H1 (cell line): ENCODE data around the gene JADE1. TPM values are rescaled to one million over a fixed set of nuclear protein-coding genes. Genes with fewer than 3 reads are reported as not detected.

Source experiments
- CTCF ChIA-PET: fragments of 300-600 bp; sonication (Branson Sonifier 250); formaldehyde crosslinking; loops from one replicate; lab custom pipeline; 2021; ENCODE audit not compliant: partially characterized antibody; lab: Charles Lee
- POLR2A ChIA-PET: fragments of 300-600 bp; sonication (Branson Sonifier 250); formaldehyde crosslinking; loops from one replicate; lab custom pipeline; 2021; ENCODE audit warnings: inconsistent platforms; ENCODE audit not compliant: partially characterized antibody; lab: Charles Lee
- DNase-seq, 2 experiments: peaks; one replicate each; pipeline versions ENCODE4 v3.0.0 to v3.0.0-alpha.2; 2010 to 2022; ENCODE audit warnings: low spot score in 2 of 2, low read depth in 1 of 2, mixed read lengths in 1 of 2
- FAIRE-seq: peaks from 2 replicates; lab custom pipeline; 2011; peaks lifted over from hg19 to GRCh38; lab: Jason Lieb, UNC
- H2AFZ ChIP-seq: 2 replicates; pipeline ENCODE4 v1.8.1; 2012; ENCODE audit warnings: low read length, inconsistent platforms
- H2AK5ac ChIP-seq: 2 replicates; pipeline ENCODE4 v1.6.1; 2013; ENCODE audit warnings: low read depth, low read length
- H2BK120ac ChIP-seq: replicated peaks from 2 replicates; pipeline ENCODE3; 2013; ENCODE audit warnings: low read depth, low read length, inconsistent platforms
- H2BK12ac ChIP-seq: 2 replicates; pipeline ENCODE4 v1.6.1; 2013; ENCODE audit warnings: low read depth, low read length
- H2BK15ac ChIP-seq: 2 replicates; pipeline ENCODE4 v1.6.1; 2013; ENCODE audit warnings: low read length
- H2BK20ac ChIP-seq: 2 replicates; pipeline ENCODE4 v1.6.1; 2013; ENCODE audit warnings: low read length
- H2BK5ac ChIP-seq: 2 replicates; pipeline ENCODE4 v1.6.1; 2013; ENCODE audit warnings: low read depth, low read length
- H3K14ac ChIP-seq: 2 replicates; pipeline ENCODE4 v1.6.1; 2013; ENCODE audit warnings: inconsistent platforms; ENCODE audit not compliant: insufficient read length
- H3K18ac ChIP-seq: 2 replicates; pipeline ENCODE4 v1.6.1; 2013; ENCODE audit warnings: low read length; ENCODE audit errors: extremely low read depth
- H3K23ac ChIP-seq: 2 replicates; pipeline ENCODE4 v1.6.1; 2013; ENCODE audit warnings: inconsistent platforms; ENCODE audit not compliant: insufficient read length
- H3K23me2 ChIP-seq: 2 replicates; pipeline ENCODE4 v1.6.1; 2013; ENCODE audit warnings: low read depth, low read length
- H3K27ac ChIP-seq: 2 replicates; pipeline ENCODE4 v1.6.1; 2011; ENCODE audit warnings: low read depth, low read length, inconsistent platforms
- H3K27me3 ChIP-seq, 4 experiments: replicated peaks in 1 of 4; 1 replicate in 1 of 4; 2 replicates in 3 of 4; pipeline versions ENCODE4 v1.6.1 to v1.8.1; 2011 to 2013; ENCODE audit warnings: low read length in 3 of 4, mild to moderate bottlenecking in 3 of 4, inconsistent platforms in 2 of 4, mixed read lengths in 2 of 4, moderate library complexity in 1 of 4; ENCODE audit not compliant: control insufficient read depth in 3 of 4, insufficient read depth in 3 of 4; ENCODE audit errors: extremely low read depth in 1 of 4
- H3K36me3 ChIP-seq, 4 experiments: 2 replicates each; pipeline versions ENCODE4 v1.6.1 to v1.8.1; 2011 to 2013; ENCODE audit warnings: mild to moderate bottlenecking in 4 of 4, low read length in 3 of 4, moderate library complexity in 2 of 4, control low read depth in 1 of 4, inconsistent platforms in 1 of 4; ENCODE audit not compliant: insufficient read depth in 4 of 4, control insufficient read depth in 2 of 4
- H3K4ac ChIP-seq: replicated peaks from 2 replicates; pipeline ENCODE3; 2013; ENCODE audit warnings: low read length, low read depth, mixed read lengths, inconsistent platforms; ENCODE audit not compliant: insufficient read length
- H3K4me1 ChIP-seq, 4 experiments: replicated peaks in 1 of 4; 1 replicate in 1 of 4; 2 replicates in 3 of 4; pipeline versions ENCODE4 v1.6.1 to v1.8.1; 2011 to 2013; ENCODE audit warnings: low read length in 3 of 4, inconsistent platforms in 2 of 4, mixed read lengths in 1 of 4; ENCODE audit not compliant: insufficient read depth in 4 of 4, control insufficient read depth in 3 of 4
- H3K4me2 ChIP-seq, 2 experiments: 2 replicates each; pipeline versions ENCODE4 v1.6.1 to v1.8.1; 2011 to 2013; ENCODE audit warnings: low read depth in 2 of 2, low read length in 2 of 2, control low read depth in 1 of 2, inconsistent platforms in 1 of 2, mild to moderate bottlenecking in 1 of 2; ENCODE audit not compliant: insufficient read depth in 1 of 2
- H3K4me3 ChIP-seq, 4 experiments: fragments of 200-600, 300-600 bp in 1 of 4; sonication (generic), shearing (Covaris generic), sonication (Bioruptor Twin) in 1 of 4; 2 replicates each; pipeline versions ENCODE4 v1.5.1 to v1.8.1; 2011 to 2016; ENCODE audit warnings: low read length in 4 of 4, low read depth in 3 of 4, control low read depth in 2 of 4, inconsistent platforms in 2 of 4, mild to moderate bottlenecking in 2 of 4, mixed read lengths in 1 of 4, moderate library complexity in 1 of 4; ENCODE audit not compliant: insufficient read depth in 2 of 4; ENCODE audit errors: extremely low read depth in 1 of 4
- H3K56ac ChIP-seq: replicated peaks from 2 replicates; pipeline ENCODE3; 2013; ENCODE audit warnings: low read depth, mild to moderate bottlenecking, mixed read lengths, low read length, inconsistent platforms; ENCODE audit not compliant: insufficient read length
- H3K79me1 ChIP-seq: 2 replicates; pipeline ENCODE4 v1.6.1; 2013; ENCODE audit warnings: low read depth, low read length, control low read depth
- H3K79me2 ChIP-seq, 2 experiments: 2 replicates each; pipeline versions ENCODE4 v1.6.1 to v1.8.1; 2012 to 2013; ENCODE audit warnings: low read length in 2 of 2, mild to moderate bottlenecking in 2 of 2, inconsistent platforms in 1 of 2; ENCODE audit not compliant: insufficient read depth in 2 of 2, control insufficient read depth in 1 of 2
- H3K9ac ChIP-seq, 4 experiments: replicated peaks in 1 of 4; 1 replicate in 1 of 4; 2 replicates in 3 of 4; pipeline versions ENCODE4 v1.6.1 to v1.8.1; 2011 to 2013; ENCODE audit warnings: low read depth in 3 of 4, low read length in 3 of 4, control low read depth in 2 of 4, mild to moderate bottlenecking in 2 of 4, moderate library complexity in 2 of 4, inconsistent platforms in 1 of 4; ENCODE audit errors: extremely low read depth in 1 of 4
- H3K9me3 ChIP-seq, 2 experiments: 2 replicates each; pipeline versions ENCODE4 v1.6.1 to v1.8.1; 2012 to 2013; ENCODE audit warnings: mild to moderate bottlenecking in 2 of 2, moderate library complexity in 2 of 2, control low read depth in 1 of 2, inconsistent platforms in 1 of 2, low read depth in 1 of 2, low read length in 1 of 2, mixed read lengths in 1 of 2; ENCODE audit not compliant: insufficient read depth in 2 of 2
- H4K20me1 ChIP-seq, 2 experiments: replicated peaks in 1 of 2; 2 replicates each; pipeline versions ENCODE3 to v1.8.1; 2011 to 2013; ENCODE audit warnings: inconsistent platforms in 2 of 2, low read length in 2 of 2, mild to moderate bottlenecking in 1 of 2; ENCODE audit not compliant: insufficient read depth in 2 of 2, control insufficient read depth in 1 of 2
- H4K5ac ChIP-seq: 2 replicates; pipeline ENCODE4 v1.6.1; 2013; ENCODE audit warnings: low read length, low read depth, mixed read lengths, inconsistent platforms; ENCODE audit not compliant: insufficient read length
- H4K8ac ChIP-seq: 2 replicates; pipeline ENCODE4 v1.8.0; 2013; ENCODE audit warnings: mild to moderate bottlenecking, moderate library complexity, low read length, inconsistent platforms; ENCODE audit not compliant: insufficient read depth; ENCODE audit errors: extremely low read depth
- H4K91ac ChIP-seq: replicated peaks from 2 replicates; pipeline ENCODE3; 2013; ENCODE audit warnings: low read length, mixed read lengths, inconsistent platforms; ENCODE audit not compliant: insufficient read length
- BCL11A ChIP-seq, 2 experiments: IDR thresholded peaks; one replicate each; pipeline ENCODE4 v1.6.1; 2011; ENCODE audit warnings: low read depth in 2 of 2, low read length in 2 of 2, mild to moderate bottlenecking in 2 of 2
- HDAC6 ChIP-seq: IDR thresholded peaks from one replicate; pipeline ENCODE4 v1.7.1; 2012; ENCODE audit warnings: low read depth, mild to moderate bottlenecking, inconsistent platforms, low read length, moderate library complexity
- RBBP5 ChIP-seq: IDR thresholded peaks from 2 replicates; pipeline ENCODE4 v1.7.1; 2012; ENCODE audit warnings: low read depth, mild to moderate bottlenecking, inconsistent platforms, low read length, moderate library complexity, borderline replicate concordance
- SIRT6 ChIP-seq: IDR thresholded peaks from one replicate; pipeline ENCODE4 v1.7.1; 2012; ENCODE audit warnings: low read length, inconsistent platforms
- WGBS, 2 experiments: shearing (Covaris generic) in 1 of 2; methylation state at CpG; one replicate each; pipeline versions ENCODE4 v1.1.6 to v1.1.7; 2013 to 2015; ENCODE audit warnings: low lambda C conversion rate in 2 of 2, mixed read lengths in 2 of 2, inconsistent platforms in 1 of 2, low coverage in 1 of 2, missing lambda C conversion rate in 1 of 2; ENCODE audit not compliant: insufficient replicate concordance in 2 of 2, insufficient coverage in 1 of 2, insufficient read length in 1 of 2; ENCODE audit errors: extremely low coverage in 1 of 2, missing lambda C conversion rate in 1 of 2; 5-methylcytosine and 5-hydroxymethylcytosine counted together
- polyA plus RNA-seq, 7 experiments: library from polyadenylated mRNA; depleted of rRNA in 3 of 7; stranded (reverse) in 5 of 7; unstranded in 2 of 7; fragments of >200 nt in 5 of 7; fragments of 200-250 nt in 2 of 7; gene quantifications; 1 replicate in 5 of 7; 2 replicates in 1 of 7; 4 replicates in 1 of 7; pipeline versions ENCODE4 v1.2.1 to v1.2.3, GENCODE V29; 2011 to 2013; ENCODE audit warnings: missing spikeins in 2 of 7, mixed read lengths in 2 of 7
- total RNA-seq: library from RNA; stranded (reverse); fragmentation: NEBNext Ultra II Directional; extraction: Animal tissue kit (Norgen Biotek cat#: 25700); gene quantifications from 2 replicates; pipeline ENCODE4 v1.2.1, GENCODE V29; 2021

The JADE1 gene
- total and polyA plus RNA-seq, 2 of the 8 experiments (the other 6 are each of a cell fraction or from before 2014, with no cell fraction given) = 37.7 to 213 TPM

DNA sequence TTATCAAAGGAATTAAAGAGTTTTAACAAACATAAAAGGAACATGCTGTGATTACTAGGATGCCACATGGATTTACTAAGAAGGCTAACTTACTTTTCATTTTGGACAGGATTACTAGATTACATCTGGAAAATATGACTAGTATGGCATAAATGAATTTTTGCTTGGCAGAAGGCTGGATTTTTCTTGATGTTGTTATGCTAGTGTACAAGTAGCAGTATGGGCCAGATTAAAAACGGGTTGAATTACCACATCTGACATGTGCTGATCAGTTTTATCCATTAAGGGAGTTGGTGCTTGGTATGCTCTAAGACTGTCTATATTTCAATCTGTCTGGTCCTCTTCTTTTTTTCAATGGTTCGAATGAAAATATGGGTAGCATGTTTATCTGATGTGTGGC, 70.5 kb downstream of the JADE1 start:
- POLR2A ChIA-PET = interaction anchor here (0.7 to 1.8 kb wide), 2 partner anchors 12 to 13 kb away, joined by 3 to 4 read pairs; no protein-coding TSS in a partner anchor
- Histone ChIP-seq H2BK20ac (no peak overlapping the region), H3K4me3 (no peak overlapping the region)

More for the DNA sequence above, 70.5 kb downstream of the JADE1 start:
- H3K9ac ChIP-seq = no peak overlapping the region
- no peaks in the 10 kb centered on the region for H3K79me2 ChIP-seq
- H4K91ac ChIP-seq = no peak overlapping the region
- H3K23ac ChIP-seq = no peak overlapping the region
- FAIRE-seq (no peak), DNase-seq (no peak)
- H3K9me3 ChIP-seq = no peaks in the 10 kb centered on the region
- H4K20me1 ChIP-seq = no peaks in the 10 kb centered on the region
- H4K8ac ChIP-seq = no peak overlapping the region
- no peaks in the 10 kb centered on the region for H3K79me1 ChIP-seq
- no peak overlapping the region for H2BK120ac ChIP-seq
- no peak overlapping the region for H3K27ac ChIP-seq
- no peaks in the 10 kb centered on the region for H3K4me1 ChIP-seq
- no peaks in the 10 kb centered on the region for H3K27me3 ChIP-seq
- H2AFZ ChIP-seq = no peak overlapping the region
- H3K23me2 ChIP-seq = no peaks in the 10 kb centered on the region
- H2BK5ac ChIP-seq = no peak overlapping the region
- H3K56ac ChIP-seq = no peak overlapping the region
- peaks cover 0 to under 1% (median 0%) of the 10 kb centered on the region in 4 experiments; a peak in 1 of 8 replicates for H3K36me3 ChIP-seq
- no peak overlapping the region for H3K14ac ChIP-seq
- CTCF ChIA-PET = interaction anchor here (0.6 to 1.6 kb wide), 2 partner anchors 306 to 427 kb away, joined by 3 read pairs; no protein-coding TSS in a partner anchor
- H2AK5ac ChIP-seq = no peak overlapping the region
- no peak overlapping the region for H2BK15ac ChIP-seq
- H3K4me2 ChIP-seq = no peak overlapping the region
- TF ChIP-seq RBBP5 = no peak
- TF ChIP-seq SIRT6 = no peak
- no peak for TF ChIP-seq BCL11A (IDR thresholded peaks at IDR 0.05; ENCODE audit: low read depth in 2 of 2, low read length in 2 of 2)
- no peak for TF ChIP-seq HDAC6
- WGBS, 2 experiments = 79% methylated on average over 2 of the region's 2 CpGs; no CpG with 5 or more reads in 1 of the 2 experiments
- no peak overlapping the region for H3K18ac ChIP-seq
- no peak overlapping the region for H4K5ac ChIP-seq
- H2BK12ac ChIP-seq = no peak overlapping the region
- no peak overlapping the region for H3K4ac ChIP-seq
